Activated CD8-positive, alpha-beta memory T cell treated with anti-CD3 and anti-CD28 coated beads, Interleukin-2, amount 50 U/mL, for 1 hour (primary cell): ENCODE data around the gene OGT.
"Not testable (repeated sequence)": the region's sequence is repeated elsewhere in the genome, so short reads cannot be mapped to it uniquely, and the experiment has no call there.

Experiments used
- DNase-seq: peaks from one replicate; pipeline ENCODE4 v3.0.0-alpha.2; 2020; ENCODE audit errors: extremely low read depth

OGT gene

DNA sequence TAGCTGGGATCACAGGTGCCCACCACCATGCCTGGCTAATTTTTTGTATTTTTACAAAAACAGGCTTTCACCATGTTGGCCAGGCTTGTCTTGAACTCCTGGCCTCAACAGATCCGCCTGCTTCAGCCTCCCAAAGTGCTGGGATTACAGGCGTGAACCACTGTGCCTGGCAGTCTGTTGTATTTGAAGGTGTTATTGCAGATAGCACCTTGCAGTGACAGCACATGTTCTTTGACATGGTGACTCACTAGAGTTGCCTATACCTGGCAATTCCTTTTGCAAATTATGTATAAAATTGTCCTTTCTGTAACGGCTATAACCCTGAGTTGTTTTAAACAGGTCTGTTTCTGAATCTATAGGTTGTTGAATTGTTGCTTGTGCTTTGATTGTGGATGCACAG lies 7.9 kb downstream of the OGT start:
- DNase-seq, result no peak

DNA sequence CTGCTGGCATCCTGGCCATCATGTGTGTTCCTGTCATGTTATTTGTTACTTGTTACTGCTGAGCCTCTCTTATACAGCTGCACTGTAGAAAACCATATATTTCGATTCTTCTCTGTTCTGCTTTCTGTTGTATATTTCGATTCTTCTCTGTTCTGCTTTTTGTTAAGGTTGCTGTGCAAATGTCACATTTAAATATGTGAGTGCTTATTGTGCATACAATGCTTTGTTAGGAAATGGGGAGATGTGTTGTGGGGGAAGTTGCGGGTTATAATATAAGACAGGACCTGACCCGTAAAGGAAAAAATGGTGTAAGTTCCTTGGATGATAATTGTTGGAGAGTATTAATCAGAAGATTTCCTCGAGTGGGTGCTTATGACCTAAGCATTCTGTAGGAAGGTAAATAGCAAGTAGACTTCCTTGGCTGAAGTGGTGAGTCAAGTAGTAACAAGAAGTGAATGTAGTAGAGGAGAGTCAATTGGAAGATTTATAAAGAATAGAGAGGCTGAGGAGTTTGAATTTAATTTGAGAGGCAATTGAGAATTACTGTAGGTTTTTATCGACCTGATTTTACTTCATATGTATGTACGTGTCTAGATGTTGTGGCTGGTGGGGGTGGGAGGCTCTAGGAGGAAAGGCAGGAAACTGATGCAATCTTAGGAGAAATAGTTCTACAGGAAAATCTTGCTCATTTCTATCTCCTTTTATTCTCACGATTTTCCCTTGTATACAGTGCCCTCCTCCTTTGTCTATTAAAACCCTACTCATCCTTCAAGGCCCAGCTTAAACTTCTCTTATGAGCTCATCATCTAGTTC lies 8.5 kb downstream of the OGT start:
- DNase-seq, result no peak

DNA sequence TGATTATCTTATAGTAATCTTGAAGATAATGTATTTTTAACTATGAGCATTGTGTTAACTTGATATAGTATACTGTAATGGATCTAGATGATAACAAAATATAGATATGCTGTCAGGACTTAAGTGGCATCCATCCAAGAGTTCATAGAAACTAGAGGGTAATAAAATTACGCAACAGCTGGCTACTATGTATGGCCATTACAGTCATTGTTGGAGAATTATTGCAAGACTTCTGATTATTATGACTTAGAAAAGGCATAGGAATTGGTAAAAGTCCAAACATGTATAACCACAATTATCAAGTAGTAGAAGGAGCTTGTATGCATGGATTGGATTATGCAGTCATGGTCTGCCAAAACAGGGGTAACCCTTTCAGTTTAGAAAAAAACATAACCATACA lies 9.5 kb downstream of the OGT start:
- DNase-seq, result no peak

DNA sequence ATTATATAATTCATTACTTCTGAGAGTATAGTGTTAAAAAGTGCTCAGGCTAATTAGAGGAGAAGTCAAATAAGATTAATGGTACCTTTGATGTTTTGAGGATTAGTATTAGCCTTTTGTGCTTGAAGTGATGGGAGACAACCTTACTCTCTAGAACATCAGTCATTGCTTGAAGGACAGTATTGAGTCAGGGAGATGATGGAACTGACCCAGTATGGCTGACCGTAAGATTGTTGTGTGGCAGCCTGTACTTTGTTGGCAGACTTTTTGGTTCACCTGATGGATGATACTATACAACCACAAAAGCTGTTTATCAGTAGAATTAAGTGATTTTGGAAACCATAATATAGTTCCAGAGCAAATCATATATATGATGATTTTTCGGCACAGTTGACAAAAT lies 9.9 kb downstream of the OGT start:
- DNase-seq, result no peak

DNA sequence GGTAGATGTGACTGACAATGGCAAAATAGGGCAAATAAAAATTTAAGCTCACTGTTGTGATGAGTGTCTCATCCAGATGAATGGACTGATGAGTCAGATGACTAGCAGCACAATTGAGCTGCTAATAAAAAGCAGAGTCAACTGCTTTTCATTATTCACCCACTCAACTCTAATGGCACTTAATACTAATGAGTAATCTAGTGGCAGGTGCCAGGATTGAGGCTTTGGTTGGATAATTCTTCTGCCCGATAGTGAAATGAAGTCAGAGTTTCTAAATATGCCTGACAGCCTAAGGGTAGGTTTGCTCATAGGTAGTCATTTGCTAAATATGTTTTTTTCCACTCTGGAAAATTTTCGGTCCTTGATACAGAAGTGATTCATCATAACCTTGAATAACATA lies 10.4 kb downstream of the OGT start:
- DNase-seq, result no peak

DNA sequence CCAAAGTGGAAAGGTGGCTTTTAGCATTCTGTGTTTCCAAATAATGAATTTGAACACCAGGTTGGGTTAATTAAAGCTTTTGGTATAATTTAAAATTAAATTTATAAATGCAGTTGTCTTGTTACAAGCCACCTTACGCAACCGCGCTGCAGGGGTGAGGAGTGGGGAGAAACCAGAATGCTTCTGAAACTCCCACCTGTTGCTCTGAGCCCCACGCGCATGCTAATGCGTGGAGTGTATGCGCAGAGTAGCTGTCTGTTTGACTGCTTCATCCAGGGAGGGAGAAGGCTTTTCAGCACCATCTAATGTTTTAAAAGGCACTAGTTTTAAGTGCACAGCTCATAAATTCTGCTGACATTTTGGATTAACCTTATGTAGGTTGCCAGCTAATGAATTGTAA lies 12.5 kb downstream of the OGT start:
- DNase-seq, result no peak

DNA sequence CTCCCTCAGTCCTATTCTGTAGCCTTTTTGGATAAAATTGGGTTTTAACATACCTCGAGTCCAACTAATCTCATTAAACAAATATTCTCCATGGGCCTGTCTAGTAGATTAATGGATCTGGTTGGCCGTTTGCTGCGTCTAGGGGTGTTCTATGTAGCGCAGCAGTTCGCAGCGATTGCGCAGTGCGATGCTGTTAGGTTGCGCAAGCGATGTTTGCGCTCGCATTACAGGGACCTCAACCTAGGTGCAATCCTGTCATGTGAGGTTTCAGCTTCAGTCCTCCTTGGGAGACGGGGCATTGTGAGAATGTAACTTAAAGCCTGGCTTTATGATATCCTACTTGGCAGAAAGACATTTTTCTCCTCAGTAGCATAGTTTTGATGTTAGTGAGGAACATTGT lies 14.0 kb downstream of the OGT start:
- DNase-seq, result no peak

DNA sequence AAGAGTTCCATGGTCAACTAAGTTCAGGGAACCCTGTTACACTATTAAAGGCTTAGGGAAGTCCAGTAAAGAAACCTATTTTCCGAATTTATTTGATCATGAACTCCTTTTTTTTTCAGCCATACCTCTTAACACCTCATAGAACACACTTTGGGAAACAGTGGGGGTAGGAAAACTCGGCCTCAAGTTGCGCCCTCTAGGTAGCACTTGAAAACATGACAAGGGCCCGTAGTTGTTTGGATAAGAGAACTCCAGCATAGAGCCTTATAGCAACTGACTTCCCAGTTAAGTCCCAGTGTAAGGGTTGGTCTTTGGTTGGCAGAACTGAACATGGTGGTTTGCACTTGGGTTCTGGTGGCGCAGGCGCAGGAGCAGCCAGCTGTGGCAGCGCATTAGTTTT lies 14.4 kb downstream of the OGT start:
- no peak for DNase-seq

DNA sequence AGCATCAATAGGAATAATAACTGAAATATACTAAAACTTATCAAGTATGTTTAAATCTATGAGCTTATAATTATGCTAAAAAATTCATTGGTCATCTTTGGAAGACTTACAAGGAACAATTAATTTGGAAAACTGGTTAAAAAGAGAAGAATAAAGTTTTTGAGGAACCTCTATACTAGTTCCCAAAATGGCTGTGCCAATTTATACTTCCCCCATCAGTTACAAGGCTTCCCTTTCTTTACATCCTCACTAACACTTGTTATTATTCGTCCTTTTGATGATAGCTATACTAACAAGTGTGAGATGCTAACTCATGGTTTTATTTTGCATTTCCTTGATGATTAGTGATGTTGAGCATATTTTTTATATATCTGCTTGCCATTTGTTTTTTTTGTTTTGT lies 17.1 kb downstream of the OGT start:
- DNase-seq, result no peak

DNA sequence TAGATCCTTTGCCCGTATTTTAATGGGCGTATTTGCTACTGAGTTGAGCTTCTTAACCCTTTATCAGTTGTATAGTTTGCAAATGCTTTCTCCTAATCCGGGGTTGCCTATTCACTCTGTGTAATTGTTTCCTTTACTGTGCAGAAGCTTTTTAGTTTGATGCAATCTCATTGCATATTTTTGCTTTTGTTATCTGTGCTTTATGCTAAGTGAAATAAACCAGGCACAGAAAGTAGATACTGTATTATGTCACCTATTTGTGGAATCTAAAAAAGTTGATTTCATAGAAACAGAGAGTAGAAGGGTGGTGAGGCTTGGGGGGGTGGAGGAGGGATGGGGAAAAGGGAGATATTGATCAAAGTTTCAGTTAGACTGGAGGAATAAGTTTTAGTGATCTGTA lies 17.7 kb downstream of the OGT start:
- no peak for DNase-seq

DNA sequence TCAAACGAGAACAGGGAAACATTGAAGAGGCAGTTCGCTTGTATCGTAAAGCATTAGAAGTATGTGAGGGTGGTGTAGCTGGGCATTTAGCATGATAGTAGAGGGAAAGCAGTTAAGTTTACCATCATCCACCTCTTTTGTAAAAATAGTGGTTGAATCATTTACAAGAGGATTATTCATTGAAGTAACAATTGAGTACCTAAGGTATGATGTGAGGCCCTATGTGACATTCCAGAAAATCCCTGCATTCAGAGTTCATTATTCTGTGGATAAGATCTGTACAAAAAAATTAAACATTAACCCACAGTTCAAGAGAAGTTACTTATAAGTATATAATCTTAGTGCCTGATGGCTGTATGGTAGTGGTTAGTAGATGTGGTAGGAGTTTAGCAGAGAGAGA lies 23.1 kb downstream of the OGT start:
- no peak for DNase-seq

DNA sequence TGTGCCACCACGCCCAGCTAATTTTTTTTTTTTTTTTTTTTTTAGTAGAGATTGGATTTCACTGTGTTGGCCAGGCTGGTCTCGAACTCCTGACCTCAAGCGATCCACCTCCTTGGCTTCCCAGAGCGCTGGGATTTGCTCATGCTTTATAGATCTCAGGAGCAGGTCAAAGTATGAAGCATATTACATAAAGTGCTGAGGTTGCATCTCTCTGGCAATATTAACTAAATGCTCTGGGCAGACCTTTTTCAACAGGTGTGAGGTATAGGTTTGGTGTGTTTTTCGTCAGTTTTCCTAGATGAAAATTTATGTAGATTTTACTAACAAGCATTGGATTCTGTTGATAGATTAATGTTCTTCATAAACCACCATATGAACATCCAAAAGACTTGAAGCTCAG lies 26.0 kb downstream of the OGT start:
- DNase-seq, result no peak

DNA sequence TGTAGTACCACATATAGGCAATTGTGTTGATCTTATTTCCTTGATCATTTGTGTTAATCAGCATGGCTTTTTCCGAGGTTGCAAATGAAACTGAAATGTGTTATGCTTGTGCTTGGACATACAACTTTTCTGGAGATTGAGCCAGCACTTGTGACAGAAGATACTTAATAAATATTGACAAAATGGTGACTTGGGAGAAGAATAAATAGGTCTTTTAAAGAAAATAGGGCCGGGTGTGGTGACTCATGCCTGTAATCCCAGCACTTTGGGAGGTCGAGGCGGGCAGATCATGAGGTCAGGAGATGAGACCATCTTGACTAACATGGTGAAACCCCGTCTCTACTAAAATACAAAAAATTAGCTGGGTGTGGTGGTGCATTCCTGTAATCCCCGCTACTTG lies 26.9 kb downstream of the OGT start:
- not testable (repeated sequence) for DNase-seq

DNA sequence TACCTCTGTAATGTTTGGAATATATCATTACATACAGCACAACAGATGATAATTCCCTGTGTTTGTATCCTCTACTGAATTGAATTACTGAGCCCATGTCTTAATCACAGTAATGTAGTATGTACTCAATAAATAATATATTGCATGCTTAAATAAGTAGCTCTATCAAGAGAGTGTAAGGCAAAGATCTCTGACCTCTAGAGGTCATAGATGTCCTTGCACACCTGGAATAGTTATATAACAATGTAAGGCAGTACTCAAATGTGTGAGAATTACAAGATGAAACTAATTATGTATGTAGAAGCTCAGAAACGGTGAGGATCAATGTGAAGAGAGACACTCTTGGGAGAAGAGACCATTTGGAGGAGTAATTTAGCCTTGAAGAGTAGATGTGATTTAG lies 31.0 kb downstream of the OGT start:
- DNase-seq, result no peak

DNA sequence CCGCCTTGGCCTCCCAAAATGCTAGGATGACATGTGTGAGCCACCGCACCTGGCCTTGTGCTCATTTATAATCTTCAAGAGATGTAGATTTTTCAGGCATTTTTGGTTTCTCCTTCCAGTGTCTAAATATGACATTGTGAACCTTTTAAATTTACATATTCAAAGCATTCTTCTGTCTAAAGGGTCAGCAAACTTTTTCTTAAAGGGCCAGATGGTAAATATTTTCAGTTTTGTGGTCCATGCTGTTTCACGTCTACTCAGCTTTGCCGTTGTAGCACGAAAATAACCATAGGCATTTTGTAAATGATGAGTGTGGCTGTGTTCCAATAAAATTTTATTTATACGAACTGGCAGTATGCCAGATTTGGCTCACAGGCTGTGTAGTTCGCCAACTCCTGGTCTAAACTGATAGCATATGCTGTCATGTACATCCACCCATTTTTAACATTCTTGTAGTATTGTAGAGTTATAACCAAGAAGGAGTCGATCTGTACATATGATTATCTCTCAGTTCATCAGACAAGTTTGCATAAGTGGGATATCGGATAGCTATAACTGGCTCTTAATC lies 32.7 kb downstream of the OGT start:
- no peak for DNase-seq

DNA sequence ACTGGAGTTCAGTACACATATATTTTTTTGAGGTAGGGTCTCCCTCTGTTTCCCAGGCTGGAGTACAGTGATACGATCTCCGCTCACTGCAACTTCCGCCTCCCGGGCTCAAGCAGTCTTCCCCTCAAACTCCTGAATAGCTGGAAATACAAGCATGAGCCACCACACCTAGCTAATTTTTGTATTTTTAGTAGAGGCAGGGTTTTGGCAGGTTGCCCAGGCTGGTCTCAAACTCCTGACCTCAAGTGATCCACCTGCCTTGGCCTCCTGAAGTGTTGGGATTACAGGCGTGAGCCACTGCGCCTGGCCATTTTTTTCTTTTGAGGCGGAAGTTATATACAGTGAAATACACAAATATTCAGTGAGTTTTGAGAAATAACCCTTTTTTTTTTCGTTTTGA lies 38.5 kb downstream of the OGT start:
- DNase-seq, result not testable (repeated sequence)

DNA sequence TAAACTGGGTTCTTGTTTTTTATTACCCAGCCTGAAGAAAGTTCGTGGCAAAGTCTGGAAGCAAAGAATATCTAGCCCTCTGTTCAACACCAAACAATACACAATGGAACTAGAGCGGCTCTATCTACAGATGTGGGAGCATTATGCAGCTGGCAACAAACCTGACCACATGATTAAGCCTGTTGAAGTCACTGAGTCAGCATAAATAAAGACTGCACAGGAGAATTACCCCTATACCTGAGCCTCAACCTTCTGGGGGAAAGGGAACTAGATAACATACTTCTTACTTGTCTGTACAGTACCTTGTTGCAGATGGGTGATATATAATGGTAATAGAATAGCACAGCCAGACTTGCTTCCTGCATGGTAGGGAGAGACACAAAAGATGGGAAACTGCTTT lies 40.7 kb downstream of the OGT start:
- no peak for DNase-seq

DNA sequence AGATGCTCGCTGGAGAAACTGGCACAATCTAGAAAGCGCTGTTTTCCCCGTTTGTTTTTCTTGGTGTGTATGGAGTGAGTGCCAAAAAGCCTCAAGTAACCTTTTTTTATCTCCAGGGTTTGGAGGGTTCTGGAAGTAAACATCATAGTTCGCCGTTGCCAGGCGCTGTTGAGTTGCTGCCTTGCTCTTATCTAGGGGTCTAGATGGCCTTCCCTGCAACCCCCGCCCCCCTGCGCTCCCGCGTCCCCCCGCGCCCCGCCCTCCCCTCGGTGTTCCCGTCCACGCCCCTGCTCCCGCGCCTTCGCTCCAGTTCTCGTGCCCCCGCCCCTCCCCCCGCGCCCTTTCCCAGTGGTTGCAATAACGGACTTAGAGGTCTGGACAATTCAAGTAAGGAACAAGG lies 44.8 kb downstream of the OGT start:
- DNase-seq, result no peak

DNA sequence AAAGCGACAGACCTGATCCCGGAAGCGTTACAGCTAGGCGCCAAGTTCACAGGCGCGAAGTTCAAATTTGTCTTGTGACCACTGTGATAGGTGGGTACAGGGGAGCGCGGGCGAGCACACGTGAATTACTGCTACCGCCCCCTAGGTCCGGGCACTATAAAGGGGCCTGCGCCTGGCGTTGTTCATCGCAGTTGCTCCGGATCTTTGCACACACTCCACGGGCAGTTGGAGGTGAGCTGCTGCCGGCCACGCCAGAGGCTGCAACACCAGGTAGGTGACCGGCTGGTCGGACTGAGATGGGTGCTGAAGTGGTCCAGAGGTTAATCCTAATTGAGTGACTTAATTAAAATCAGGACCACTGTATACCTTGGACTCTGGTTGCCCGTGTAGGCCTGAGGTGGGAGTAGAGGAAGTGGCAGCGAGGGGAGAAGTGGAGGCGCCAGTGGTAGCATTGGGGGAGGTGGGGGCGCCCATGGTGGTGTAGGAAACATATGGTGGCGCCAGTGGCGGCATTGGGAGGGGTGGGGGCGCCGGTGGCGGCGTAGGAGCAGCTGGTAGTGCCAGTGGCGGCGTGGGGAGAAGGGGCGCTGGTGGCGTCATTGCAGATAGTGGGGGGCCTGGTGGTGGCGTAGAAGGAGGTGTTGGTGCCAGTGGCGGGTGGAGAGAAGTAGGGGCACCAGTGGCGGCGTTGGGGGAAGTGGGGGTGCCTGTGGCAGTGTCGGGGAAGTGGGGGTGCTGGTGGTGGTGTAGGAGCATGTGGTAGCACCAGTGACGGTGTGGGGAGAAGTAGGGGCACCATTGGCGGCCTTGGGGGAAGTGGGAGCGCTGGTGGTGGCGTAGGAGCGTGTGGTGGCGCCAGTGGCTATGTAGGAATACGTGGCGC lies 45.6 kb downstream of the OGT start, which contains the start of gene GCNA:
Gene GCNA (plus strand): TSS at position 185 of the 883 bp plus-strand sequence. CDS start 2,385 bp downstream, outside the sequence.
- DNase-seq, result no peak

DNA sequence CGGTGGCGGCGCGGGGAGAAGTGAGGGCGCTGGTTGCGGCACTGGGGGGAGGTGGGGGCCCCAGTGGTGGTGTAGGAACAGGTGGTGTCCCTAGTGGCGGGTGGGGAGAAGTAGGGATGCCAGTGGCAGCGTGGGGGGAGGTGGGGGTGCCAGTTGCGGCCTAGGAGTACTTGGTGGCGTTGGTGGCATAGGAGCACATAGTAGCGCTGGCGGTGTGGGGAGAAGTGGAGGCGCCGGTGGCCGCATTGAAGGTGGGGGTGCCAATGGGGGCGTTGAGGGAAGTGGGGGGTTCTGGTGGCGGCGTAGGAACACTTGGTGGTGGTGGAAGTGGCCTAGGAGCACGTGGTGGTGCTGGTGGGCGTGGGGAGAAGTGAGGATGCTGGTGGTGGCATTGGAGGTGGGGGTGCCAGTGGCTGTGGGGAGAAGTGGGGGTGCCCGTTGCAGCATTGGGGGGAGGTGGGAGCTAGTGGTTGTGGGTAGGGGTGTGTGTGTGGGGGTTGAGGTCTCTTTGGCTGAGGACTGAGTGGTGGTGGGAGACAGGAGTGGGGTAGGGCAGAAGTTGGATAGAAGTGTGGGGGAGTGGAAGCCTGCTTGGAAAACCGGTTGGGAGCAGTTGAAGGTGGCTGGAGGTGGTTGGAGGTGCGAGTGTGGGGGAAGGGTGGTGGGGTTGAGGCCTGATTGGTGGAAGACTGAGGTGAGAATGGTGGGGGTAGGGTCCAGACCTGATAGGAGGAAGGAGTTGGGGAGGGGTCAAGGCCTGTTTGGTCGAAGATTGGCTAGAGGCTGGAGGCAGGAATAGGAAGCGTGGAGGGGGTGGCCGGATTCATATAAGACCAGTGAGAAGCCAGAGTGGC lies 46.5 kb downstream of the OGT start:
- DNase-seq, result no peak

DNA sequence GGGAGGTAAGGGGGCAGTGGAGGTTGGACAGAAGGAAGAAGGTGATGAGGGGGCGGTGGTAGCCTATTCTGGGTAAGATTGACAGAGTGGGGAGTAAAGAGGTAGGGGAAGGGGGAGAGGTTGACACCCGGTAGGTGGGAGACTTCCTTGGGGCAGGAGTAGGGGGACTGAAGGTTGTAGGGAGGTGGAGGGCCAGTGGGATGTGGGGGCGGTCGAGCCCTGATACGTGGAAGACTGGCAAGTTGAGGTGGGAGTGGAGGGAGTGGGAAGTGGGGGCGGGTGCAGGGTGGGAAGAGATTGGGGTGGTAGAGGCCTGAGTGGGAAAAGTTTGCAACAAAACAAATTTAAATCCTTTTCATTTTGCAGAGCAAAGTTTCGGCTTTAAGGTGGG lies 47.1 kb downstream of the OGT start:
- no peak for DNase-seq

DNA sequence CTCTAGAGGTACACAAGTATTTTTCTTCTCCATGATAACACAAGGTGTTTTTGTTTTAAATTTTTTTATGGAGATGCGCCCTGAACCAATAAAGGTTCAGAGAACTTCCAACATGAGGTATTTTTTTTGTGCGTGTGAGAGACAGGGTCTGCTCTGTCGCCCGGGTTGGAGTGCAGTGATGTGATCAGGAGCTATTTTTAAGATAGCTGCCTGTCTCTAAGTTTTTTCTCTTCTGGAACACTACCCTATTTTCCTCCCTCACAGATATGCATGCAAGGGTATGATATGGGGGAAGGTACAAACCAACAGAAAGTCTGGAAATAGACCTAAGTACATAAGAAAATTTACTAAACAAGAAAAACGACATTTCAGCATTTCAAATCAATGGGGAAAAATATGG lies 48.3 kb downstream of the OGT start:
- DNase-seq, result no peak
